ENCODE measurements around the gene HERPUD2.

Gene HERPUD2

DNA sequence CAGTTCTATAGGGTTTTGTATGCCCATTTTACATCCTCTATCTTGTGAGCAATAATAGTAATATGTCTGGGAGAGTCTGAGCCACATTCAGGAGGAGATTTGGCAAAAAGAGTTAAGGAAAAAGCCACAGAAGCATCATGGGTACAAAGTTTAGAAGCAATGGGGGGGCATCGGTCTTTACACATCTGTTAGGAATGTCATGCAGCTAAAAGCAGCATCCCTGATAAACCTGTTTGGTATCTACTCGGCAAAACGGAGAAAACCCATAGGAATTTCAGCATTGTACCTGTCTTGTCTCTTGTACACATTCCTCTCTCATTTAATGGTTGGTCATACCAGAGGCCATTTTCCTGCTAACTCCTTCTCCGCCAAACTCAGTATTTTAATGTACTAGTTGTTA is 12.5 kb upstream of the HERPUD2 start:
- H3K4me1 ChIP-seq (ENCODE audit: low read length) = peaks cover 8% of the 10 kb centered on the region
- H2AFZ ChIP-seq (ENCODE audit: low read depth, low read length) = no peak overlapping the region
- no peak for TF ChIP-seq EZH2phosphoT487 (IDR thresholded peaks at IDR 0.05; ENCODE audit: low read depth)
- TF ChIP-seq, protein P1, sequence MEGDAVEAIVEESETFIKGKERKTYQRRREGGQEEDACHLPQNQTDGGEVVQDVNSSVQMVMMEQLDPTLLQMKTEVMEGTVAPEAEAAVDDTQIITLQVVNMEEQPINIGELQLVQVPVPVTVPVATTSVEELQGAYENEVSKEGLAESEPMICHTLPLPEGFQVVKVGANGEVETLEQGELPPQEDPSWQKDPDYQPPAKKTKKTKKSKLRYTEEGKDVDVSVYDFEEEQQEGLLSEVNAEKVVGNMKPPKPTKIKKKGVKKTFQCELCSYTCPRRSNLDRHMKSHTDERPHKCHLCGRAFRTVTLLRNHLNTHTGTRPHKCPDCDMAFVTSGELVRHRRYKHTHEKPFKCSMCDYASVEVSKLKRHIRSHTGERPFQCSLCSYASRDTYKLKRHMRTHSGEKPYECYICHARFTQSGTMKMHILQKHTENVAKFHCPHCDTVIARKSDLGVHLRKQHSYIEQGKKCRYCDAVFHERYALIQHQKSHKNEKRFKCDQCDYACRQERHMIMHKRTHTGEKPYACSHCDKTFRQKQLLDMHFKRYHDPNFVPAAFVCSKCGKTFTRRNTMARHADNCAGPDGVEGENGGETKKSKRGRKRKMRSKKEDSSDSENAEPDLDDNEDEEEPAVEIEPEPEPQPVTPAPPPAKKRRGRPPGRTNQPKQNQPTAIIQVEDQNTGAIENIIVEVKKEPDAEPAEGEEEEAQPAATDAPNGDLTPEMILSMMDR (IDR thresholded peaks at IDR 0.05; ENCODE audit: low read depth, low read length) = no peak
- H3K36me3 ChIP-seq (replicated peaks; ENCODE audit: low read depth, low read length) = no peaks in the 10 kb centered on the region
- no peaks in the 10 kb centered on the region for H3K79me2 ChIP-seq (ENCODE audit: low read length)
- H3K27me3 ChIP-seq (ENCODE audit: low read depth, low read length) = no peaks in the 10 kb centered on the region; the same call in none of the 2 replicates
- no peak overlapping the region for H3K4me2 ChIP-seq (ENCODE audit: low read length)
- no peak overlapping the region for H3K27ac ChIP-seq (ENCODE audit: low read length)
- H4K20me1 ChIP-seq (ENCODE audit: insufficient read depth, low read length) = no peaks in the 10 kb centered on the region
- no peaks in the 10 kb centered on the region for H3K9me3 ChIP-seq (ENCODE audit: insufficient read depth, low read length)
- H3K9ac ChIP-seq (ENCODE audit: low read length) = no peak overlapping the region
- no peak overlapping the region for H3K4me3 ChIP-seq (ENCODE audit: low read length)

DNA sequence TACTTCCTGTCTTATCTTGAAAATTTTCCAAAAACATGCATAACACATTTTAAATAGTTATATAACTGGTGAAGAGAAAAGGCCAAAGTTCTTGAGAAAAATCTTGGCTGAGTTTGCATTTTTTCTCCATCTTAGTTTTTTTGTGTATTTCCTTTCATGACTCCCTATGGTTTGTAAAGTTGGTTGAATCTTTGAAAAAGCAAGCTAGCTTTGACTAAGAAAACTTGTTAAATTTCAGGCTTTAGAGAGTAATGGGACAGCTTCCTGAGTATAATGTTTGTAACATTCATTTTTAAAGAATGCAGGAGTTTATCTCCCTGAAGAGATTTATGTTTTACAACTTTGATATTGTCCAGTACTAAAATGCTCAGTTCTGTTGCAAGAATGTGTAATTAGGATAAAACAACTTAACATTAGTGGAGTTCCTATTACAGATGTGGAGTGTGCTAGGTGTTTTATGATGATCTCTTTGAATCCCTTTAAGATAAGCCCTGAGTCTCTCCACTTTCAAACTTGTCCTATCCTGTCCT is 11.1 kb upstream of the HERPUD2 start:
- Histone ChIP-seq H3K9ac (ENCODE audit: low read length) (no peak overlapping the region), H3K4me2 (ENCODE audit: low read length) (no peak overlapping the region), H3K36me3 (replicated peaks; ENCODE audit: low read depth, low read length) (no peaks in the 10 kb centered on the region), H3K27me3 (ENCODE audit: low read depth, low read length) (no peaks in the 10 kb centered on the region; the same call in none of the 2 replicates), H2AFZ (ENCODE audit: low read depth, low read length) (no peak overlapping the region), H3K4me3 (ENCODE audit: low read length) (no peak overlapping the region), H4K20me1 (ENCODE audit: insufficient read depth, low read length) (no peaks in the 10 kb centered on the region), H3K27ac (ENCODE audit: low read length) (no peak overlapping the region), H3K9me3 (ENCODE audit: insufficient read depth, low read length) (no peaks in the 10 kb centered on the region), H3K79me2 (ENCODE audit: low read length) (no peaks in the 10 kb centered on the region), H3K4me1 (ENCODE audit: low read length) (peaks cover 19% of the 10 kb centered on the region)
- TF ChIP-seq, protein P1 (IDR thresholded peaks at IDR 0.05; ENCODE audit: low read depth, low read length) = no peak
- TF ChIP-seq EZH2phosphoT487 (IDR thresholded peaks at IDR 0.05; ENCODE audit: low read depth) = no peak

DNA sequence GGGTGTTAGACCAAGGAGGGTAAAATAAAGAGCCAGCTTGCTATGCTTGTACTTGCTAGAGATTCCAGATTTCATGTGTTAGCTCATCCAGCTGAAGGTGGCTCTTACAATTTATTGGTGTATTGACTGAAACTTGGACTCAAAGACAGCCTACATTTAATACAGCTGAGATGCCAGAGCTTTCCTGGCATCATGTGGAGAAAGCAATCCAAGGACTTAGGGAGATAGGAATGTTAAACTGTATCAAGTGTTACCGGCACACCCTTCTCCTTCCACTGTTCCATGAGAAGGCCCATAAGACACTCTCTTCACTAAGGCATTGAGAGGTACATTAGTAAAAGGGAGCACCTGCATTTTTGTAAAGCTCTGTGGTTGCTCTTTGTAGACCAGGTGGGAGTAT is 9.3 kb upstream of the HERPUD2 start:
- H3K27me3 ChIP-seq (ENCODE audit: low read depth, low read length) = no peaks in the 10 kb centered on the region; the same call in 1 of the 2 replicates
- no peak overlapping the region for H3K27ac ChIP-seq (ENCODE audit: low read length)
- TF ChIP-seq EZH2phosphoT487 (IDR thresholded peaks at IDR 0.05; ENCODE audit: low read depth) = no peak
- TF ChIP-seq, protein P1 (IDR thresholded peaks at IDR 0.05; ENCODE audit: low read depth, low read length) = no peak
- no peak overlapping the region for H3K4me2 ChIP-seq (ENCODE audit: low read length)
- no peak overlapping the region for H3K9ac ChIP-seq (ENCODE audit: low read length)
- H3K9me3 ChIP-seq (ENCODE audit: insufficient read depth, low read length) = no peaks in the 10 kb centered on the region
- peaks cover 24% of the 10 kb centered on the region for H3K4me1 ChIP-seq (ENCODE audit: low read length)
- no peak overlapping the region for H3K4me3 ChIP-seq (ENCODE audit: low read length)
- no peaks in the 10 kb centered on the region for H3K79me2 ChIP-seq (ENCODE audit: low read length)
- H3K36me3 ChIP-seq (replicated peaks; ENCODE audit: low read depth, low read length) = no peaks in the 10 kb centered on the region
- H4K20me1 ChIP-seq (ENCODE audit: insufficient read depth, low read length) = no peaks in the 10 kb centered on the region
- H2AFZ ChIP-seq (ENCODE audit: low read depth, low read length) = no peak overlapping the region

DNA sequence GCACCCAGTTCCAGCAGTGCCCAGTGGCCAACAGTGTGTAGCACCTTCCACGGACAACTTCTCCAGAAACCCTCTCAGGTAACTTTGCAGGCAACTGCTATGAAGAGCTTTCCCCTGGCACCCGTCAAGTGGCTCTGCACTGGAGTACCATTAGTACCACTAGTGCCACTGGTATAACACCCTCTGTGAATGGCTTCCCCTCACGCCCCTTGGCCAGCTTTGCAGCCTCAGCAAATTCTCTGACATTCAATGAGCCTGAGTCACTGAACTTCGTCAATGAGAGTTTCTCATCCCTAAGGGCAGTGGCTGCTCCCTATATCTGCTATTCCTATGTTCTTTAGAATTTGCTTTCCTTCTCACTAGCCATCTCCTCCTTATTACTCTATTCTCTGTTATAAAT is 7.6 kb upstream of the HERPUD2 start:
- no peaks in the 10 kb centered on the region for H4K20me1 ChIP-seq (ENCODE audit: insufficient read depth, low read length)
- H3K27ac ChIP-seq (ENCODE audit: low read length) = no peak overlapping the region
- no peak overlapping the region for H2AFZ ChIP-seq (ENCODE audit: low read depth, low read length)
- H3K4me2 ChIP-seq (ENCODE audit: low read length) = no peak overlapping the region
- no peak for TF ChIP-seq EZH2phosphoT487 (IDR thresholded peaks at IDR 0.05; ENCODE audit: low read depth)
- TF ChIP-seq, protein P1 (IDR thresholded peaks at IDR 0.05; ENCODE audit: low read depth, low read length) = no peak
- no peak overlapping the region for H3K9ac ChIP-seq (ENCODE audit: low read length)
- H3K36me3 ChIP-seq (replicated peaks; ENCODE audit: low read depth, low read length) = no peaks in the 10 kb centered on the region
- no peaks in the 10 kb centered on the region; the same call in 1 of the 2 replicates for H3K27me3 ChIP-seq (ENCODE audit: low read depth, low read length)
- no peaks in the 10 kb centered on the region for H3K9me3 ChIP-seq (ENCODE audit: insufficient read depth, low read length)
- H3K4me1 ChIP-seq (ENCODE audit: low read length) = peaks cover 23% of the 10 kb centered on the region
- no peaks in the 10 kb centered on the region for H3K79me2 ChIP-seq (ENCODE audit: low read length)
- H3K4me3 ChIP-seq (ENCODE audit: low read length) = no peak overlapping the region

Data from OCI-LY3 (cell line).